ENCODE measurements around the gene WHRN. TPM values are rescaled to one million over a fixed set of nuclear protein-coding genes. Genes with fewer than 3 reads are reported as not detected.

The WHRN gene
- total RNA-seq, 1 donor from 2014 or later = 0.80 TPM

DNA sequence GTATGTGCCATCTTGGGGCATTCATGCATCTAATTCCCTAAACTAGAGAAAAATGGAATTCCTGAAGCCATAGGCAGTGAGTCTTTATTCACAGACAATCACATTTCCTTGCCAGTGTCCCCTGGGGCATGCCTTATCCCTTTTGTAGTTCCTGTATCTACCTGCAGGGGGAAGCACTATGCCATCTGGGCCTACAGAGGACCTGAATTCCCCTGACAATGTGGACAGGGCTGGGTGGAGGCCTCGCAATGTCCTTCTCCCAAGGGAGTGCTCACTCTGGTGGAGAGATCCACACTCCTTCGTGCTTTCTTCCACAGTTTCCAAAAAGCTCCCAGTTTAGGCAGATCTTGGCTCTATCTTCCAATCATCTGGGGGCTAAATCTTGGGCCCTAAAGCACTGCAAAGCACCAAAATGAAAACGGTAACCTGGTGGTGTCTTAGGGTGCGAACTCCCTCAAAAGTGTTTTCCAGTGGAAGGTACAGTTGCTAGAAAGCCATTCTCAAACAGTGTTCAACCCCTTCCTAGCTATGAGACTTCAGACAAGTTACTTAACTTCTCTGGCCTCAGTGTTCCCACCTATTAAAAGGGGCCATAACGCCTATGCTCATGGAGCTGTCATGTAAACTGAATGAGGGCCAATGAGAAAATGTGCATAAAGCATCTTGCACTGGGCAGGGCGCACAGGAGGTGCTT lies 17.5 kb downstream of the WHRN start:
- Histone ChIP-seq H3K9me3 (replicated peaks) (no peaks in the 10 kb centered on the region), H3K27ac (replicated peaks) (no peak overlapping the region), H3K4me3 (no peak overlapping the region), H3K36me3 (no peaks in the 10 kb centered on the region), H3K27me3 (ENCODE audit: low read depth) (peaks cover 31% of the 10 kb centered on the region), H3K4me1 (no peaks in the 10 kb centered on the region)
- intact Hi-C loops (cut with micrococcal nuclease) = loop anchor here (10.0 kb wide), 1 partner anchor 167 kb away; the partner anchor contains the start of gene TEX53
- TF ChIP-seq, protein P1, sequence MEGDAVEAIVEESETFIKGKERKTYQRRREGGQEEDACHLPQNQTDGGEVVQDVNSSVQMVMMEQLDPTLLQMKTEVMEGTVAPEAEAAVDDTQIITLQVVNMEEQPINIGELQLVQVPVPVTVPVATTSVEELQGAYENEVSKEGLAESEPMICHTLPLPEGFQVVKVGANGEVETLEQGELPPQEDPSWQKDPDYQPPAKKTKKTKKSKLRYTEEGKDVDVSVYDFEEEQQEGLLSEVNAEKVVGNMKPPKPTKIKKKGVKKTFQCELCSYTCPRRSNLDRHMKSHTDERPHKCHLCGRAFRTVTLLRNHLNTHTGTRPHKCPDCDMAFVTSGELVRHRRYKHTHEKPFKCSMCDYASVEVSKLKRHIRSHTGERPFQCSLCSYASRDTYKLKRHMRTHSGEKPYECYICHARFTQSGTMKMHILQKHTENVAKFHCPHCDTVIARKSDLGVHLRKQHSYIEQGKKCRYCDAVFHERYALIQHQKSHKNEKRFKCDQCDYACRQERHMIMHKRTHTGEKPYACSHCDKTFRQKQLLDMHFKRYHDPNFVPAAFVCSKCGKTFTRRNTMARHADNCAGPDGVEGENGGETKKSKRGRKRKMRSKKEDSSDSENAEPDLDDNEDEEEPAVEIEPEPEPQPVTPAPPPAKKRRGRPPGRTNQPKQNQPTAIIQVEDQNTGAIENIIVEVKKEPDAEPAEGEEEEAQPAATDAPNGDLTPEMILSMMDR (IDR thresholded peaks at IDR 0.05; ENCODE audit: borderline replicate concordance) = peak; percentile 71
- no peak for DNase-seq

DNA sequence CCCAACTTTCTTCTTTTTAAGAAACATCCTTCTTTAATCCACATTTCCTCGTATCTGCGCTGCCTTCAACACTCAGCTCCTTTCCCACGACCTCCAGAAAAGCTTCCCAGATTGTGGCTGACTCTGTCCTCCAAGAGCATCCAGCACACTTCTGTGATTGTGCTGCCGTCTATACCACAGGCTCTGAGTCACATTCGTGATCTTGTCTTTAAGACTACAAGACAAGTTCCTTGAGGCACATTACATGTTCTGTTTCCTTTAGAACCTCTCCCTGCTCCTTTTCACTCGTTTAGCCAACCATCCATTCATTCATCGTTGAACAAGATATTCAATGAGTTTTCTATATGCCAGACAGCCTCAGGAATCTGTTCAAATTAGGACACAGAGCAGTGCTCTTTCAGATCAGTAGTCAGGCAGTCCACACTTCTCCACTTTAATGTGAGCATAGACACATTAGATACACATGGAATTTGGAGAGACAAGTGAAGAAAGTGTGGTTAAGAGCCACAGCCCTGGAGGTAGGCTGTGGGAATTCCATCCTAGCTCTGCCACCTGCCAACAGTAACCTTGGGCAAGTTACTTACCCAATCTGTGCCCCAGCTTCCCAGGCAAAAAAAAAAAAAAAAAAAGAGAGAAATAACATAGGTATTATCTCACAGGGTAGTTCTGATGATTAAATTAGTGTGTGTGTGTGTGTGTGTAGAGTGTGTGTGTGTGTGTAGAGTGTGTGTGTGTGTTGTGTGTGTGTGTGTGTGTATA lies 18.9 kb downstream of the WHRN start:
- Histone ChIP-seq H3K36me3 (no peaks in the 10 kb centered on the region), H3K4me3 (no peak overlapping the region), H3K4me1 (no peaks in the 10 kb centered on the region), H3K27me3 (ENCODE audit: low read depth) (peaks cover 28% of the 10 kb centered on the region), H3K27ac (replicated peaks) (no peak overlapping the region), H3K9me3 (replicated peaks) (no peaks in the 10 kb centered on the region)
- intact Hi-C loops (cut with micrococcal nuclease) = loop anchor here (10.0 kb wide), 1 partner anchor 168 kb away; the partner anchor contains the start of gene TEX53
- TF ChIP-seq, protein P1 (IDR thresholded peaks at IDR 0.05; ENCODE audit: borderline replicate concordance) = no peak
- DNase-seq = no peak

DNA sequence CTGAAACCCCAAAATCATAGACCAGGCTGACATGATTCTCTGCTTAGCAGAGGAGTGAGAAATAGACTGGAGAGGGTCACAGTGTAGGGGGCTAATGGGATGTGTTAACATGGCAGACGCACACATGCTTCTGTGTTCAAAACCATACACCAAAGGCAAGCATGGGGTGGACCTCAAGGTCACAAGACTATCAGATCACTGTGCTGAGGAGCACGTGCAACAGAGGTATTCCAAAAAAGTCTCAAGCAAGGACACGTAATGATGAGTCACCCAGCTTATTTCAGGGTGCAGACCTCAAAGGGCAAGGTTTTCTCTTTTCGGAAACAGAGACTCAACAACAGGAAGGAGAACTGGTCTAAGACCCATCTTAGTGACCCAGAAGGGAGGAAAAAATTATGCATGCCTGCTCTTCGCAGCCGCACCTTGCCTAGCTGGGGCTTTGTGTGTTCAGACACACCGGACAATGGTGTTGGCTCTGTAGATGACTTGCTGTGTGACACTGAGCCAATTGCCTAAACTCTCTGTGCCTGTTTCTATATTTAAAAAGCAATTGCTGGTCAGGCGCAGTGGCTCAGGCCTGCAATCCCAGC lies 20.3 kb downstream of the WHRN start:
- TF ChIP-seq, protein P1 (IDR thresholded peaks at IDR 0.05; ENCODE audit: borderline replicate concordance) = no peak
- Histone ChIP-seq H3K36me3 (no peaks in the 10 kb centered on the region), H3K9me3 (replicated peaks) (no peaks in the 10 kb centered on the region), H3K4me3 (no peak overlapping the region), H3K4me1 (no peaks in the 10 kb centered on the region), H3K27me3 (ENCODE audit: low read depth) (peaks cover 31% of the 10 kb centered on the region), H3K27ac (replicated peaks) (no peak overlapping the region)
- intact Hi-C loops (cut with micrococcal nuclease) = loop anchor here (10.0 kb wide), 1 partner anchor 170 kb away; the partner anchor contains the start of gene TEX53
- DNase-seq = no peak

DNA sequence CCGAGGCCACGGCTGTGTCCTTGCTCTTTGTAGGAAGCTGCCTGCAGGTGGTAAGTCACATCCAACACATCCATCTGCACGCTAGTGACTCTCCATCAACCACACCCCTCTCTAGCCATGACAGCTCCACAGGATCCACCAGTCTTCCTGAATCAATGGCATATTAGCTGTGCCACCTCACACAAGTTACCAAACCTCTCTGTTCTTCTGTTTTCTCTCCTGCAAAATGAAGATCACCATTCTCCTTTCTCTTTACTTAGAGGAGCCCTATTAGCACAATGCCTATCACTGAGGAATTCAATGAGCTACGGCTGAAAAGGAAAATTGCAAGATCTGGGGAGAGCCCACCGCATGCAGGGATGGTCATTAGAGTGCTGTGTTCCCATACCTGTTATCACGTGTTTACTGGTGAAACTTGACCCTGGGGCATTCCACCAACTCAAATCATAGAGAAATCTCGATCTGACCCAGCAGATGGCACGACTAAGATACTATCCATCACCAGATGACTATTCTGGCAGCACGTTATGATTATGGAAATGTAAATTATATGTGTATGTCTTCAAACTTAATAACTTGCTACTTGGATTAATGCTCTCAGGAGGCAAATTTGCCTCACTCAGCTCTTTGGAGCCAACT lies 20.9 kb downstream of the WHRN start:
- Histone ChIP-seq H3K4me3 (no peak overlapping the region), H3K27ac (replicated peaks) (no peak overlapping the region), H3K9me3 (replicated peaks) (no peaks in the 10 kb centered on the region), H3K4me1 (no peaks in the 10 kb centered on the region), H3K36me3 (no peaks in the 10 kb centered on the region), H3K27me3 (ENCODE audit: low read depth) (peaks cover 35% of the 10 kb centered on the region)
- TF ChIP-seq, protein P1 (IDR thresholded peaks at IDR 0.05; ENCODE audit: borderline replicate concordance) = no peak
- intact Hi-C loops (cut with micrococcal nuclease) = loop anchor here (10.0 kb wide), 1 partner anchor 170 kb away; the partner anchor contains the start of gene TEX53
- DNase-seq = no peak

DNA sequence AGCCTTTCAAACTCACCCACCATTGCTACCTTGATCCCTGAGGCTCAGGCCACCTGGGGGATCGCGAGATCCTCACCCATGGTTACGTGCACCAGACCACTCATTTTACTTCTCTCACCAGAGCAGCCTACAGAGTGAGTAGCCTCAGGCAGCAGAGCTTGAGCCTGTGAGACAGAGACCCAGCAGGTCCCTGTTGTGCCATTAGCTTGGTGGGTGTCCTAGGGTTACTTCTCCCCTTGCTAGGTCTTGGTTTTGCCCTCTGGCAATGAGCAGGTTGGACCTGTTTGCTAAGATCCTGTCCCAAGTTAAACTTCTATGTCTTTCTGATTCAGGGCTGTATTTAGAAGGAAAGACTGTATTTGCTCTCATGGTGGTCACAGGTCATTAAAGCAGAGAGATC lies 21.8 kb downstream of the WHRN start:
- Histone ChIP-seq H3K9me3 (replicated peaks) (no peaks in the 10 kb centered on the region), H3K36me3 (no peaks in the 10 kb centered on the region), H3K27me3 (ENCODE audit: low read depth) (peaks cover 41% of the 10 kb centered on the region), H3K27ac (replicated peaks) (no peak overlapping the region), H3K4me3 (no peak overlapping the region), H3K4me1 (no peaks in the 10 kb centered on the region)
- intact Hi-C loops (cut with micrococcal nuclease) = loop anchor here (10.0 kb wide), 1 partner anchor 171 kb away; the partner anchor contains the start of gene TEX53
- TF ChIP-seq, protein P1 (IDR thresholded peaks at IDR 0.05; ENCODE audit: borderline replicate concordance) = no peak
- DNase-seq = no peak
